Stimulated activated CD4-positive, alpha-beta T cell treated with anti-CD3 and anti-CD28 coated beads, Interleukin-15, amount 100 ng/mL, for 24 hours (primary cell): ENCODE data around the gene RNF113A.
"Not testable (repeated sequence)": the region's sequence is repeated elsewhere in the genome, so short reads cannot be mapped to it uniquely, and the experiment has no call there.

Experiments
- DNase-seq: peaks from one replicate; pipeline ENCODE4 v3.0.0-alpha.2; 2020

RNF113A gene

GRCh38 chrX:119871599-119872395 is at the start of gene RNF113A, which contains the start of gene NDUFA1:
TSS of gene RNF113A (minus strand) at chrX:119871733. CDS start at chrX:119871613, 120 bp downstream.
TSS of gene NDUFA1 (plus strand) at chrX:119871832. CDS start at chrX:119871912, 80 bp downstream.
- peak; percentile 88 for DNase-seq

DNA sequence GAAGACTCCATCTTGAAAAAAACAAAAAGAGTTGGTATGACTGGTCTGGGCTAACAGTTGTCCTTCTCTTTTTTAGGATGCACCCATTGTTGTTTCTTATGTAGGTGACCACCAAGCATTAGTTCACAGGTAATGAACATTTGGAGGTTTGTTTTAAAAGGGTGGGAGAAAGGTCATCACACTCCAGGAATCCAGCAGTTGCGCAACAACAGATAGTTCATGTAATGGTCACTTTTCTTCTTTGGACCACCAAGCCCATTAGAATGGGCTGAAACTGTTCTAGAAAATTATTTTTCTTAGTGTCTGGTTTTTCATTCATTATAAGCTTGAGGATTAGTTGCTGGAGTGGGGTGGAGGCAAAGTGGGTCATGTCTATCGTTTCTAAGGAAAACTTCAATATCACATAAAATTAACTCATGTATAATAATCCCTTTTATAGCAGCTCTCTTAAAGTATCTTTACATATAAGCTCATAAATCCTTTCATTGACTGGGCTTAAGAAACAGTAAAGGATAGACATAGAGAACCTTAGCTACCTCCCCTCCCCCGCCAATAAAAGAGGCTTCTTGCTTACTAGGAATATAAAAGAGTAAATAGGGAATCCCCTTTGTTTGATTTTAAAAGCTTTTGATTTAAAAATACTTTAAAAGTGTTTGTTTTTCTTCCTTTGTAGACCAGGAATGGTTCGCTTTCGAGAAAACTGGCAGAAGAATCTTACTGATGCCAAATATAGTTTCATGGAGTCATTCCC is 48.5 kb upstream of the RNF113A start:
- no peak for DNase-seq

GRCh38 chrX:119917877-119918276 is 46.3 kb upstream of the RNF113A start:
- no peak for DNase-seq

GRCh38 chrX:119916310-119916709 is 44.8 kb upstream of the RNF113A start:
- no peak for DNase-seq

DNA sequence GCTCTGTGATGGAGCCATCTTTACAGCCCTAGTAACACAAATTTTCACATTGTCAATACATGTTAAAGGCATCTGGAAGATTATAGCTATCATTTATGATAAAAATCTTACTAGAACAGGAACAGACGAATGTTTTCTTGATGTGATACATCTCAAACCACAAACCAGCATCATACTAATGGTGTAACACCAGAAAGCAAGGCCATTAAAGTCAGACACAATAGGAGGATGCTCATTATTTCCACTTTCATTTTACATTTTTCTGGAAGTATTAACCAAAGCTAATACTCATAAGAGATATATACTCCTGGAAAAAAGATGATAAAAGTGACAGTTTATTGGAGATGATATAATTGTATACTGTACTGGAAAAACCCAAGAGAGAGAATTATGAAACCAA is 29.4 kb upstream of the RNF113A start:
- no peak for DNase-seq

DNA sequence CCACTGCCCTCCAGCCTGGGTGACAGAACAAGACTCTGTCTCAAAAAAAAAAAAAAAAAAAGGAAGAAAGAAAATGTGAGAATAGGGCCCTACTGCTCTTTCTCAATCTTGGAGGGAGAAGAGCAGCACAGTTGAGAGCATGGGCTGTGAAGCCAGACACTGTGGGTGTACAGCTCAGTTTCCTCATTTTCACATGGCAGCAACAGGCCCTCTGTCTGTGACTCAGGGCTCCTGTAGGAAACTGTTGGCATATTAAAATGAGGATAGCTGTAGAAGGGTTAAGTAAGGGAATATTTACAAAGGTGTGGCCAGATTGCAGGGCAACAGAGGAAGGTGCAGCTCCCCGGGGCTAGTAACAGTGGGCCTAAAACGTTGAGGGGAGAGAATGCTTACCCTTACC is 27.6 kb upstream of the RNF113A start:
- no peak for DNase-seq

DNA sequence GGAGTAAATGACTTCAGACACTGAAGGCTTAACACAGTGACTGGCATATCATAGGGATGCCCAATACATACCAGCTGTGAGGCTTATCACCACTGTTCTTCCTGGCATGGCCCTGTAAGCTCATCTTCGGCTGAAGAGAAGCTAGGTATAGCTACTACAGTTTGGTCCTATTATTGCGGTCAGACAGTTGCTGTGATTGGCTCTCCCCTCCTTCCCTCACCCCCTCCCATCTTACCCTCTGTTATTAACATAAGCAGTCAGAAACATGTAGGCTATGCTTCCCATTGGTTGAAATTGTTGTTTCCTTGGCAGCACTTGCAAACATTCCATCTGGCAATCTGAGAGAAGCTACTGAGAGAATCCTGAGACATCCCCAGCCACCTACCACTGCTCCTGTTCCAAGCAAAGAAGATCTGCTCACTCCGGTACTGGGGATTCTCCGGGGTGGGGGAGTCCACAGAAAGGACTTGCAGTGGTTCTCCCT is 24.4 kb upstream of the RNF113A start, which contains the start of gene AKAP14:
Gene AKAP14, plus strand, starts transcription at position 51 of the 484 bp plus-strand sequence. CDS start 7,331 bp downstream, outside the sequence.
- no peak for DNase-seq

GRCh38 chrX:119891961-119892692 is 20.6 kb upstream of the RNF113A start:
- not testable (repeated sequence) for DNase-seq

DNA sequence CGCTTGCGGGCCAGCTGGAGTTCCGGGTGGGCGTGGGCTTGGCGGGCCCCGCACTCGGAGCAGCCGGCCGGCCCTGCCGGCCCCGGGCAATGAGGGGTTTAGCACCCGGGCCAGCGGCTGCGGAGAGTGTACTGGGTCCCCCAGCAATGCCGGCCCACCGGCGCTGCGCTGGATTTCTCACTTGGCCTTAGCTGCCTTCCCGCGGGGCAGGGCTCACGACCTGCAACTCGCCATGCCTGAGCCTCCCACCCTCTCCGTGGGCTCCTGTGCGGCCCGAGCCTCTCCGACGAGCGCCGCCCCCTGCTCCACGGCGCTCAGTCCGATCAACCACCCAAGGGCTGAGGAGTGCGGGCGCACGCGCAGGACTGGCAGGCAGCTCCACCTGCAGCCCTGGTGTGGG is 19.1 kb upstream of the RNF113A start:
- DNase-seq = not testable (repeated sequence)

DNA sequence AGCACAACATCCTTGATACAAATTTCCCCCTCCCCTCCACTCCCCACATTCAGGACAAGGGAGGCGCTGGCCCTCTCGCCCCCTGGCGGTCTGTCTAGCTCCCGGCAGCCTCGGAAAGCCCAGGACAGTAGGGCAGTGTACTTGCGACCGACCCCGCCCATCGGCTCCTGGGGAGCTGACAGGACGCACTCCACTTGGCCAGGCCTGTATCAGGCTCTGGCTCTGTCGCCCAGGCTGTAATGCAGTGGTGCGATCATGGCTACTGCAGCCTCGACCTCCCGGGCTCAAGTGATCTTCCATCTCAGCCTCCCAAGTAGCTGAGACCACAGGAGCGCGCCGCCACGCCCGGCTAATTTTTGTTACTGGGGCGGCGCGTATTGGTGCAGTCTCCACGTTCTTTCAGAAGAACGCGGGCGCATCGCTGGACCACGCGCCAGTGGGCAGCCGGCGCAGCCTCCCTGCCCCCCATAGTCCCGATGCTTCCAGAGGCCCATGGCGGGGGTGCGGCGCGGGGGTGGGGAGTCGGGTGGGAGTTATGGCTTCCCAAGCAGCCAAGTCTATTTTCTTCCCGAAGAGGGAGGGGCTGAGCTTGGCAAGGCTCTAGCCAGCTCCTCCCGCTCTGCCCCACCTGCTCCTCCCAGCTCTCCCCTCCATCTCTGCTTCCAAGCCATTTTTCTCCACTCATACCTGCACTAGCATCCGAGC is 16.3 kb upstream of the RNF113A start:
- DNase-seq = peak; percentile 76

GRCh38 chrX:119885554-119886428 is 14.3 kb upstream of the RNF113A start:
- no peak for DNase-seq

- DNase-seq = peak; percentile 23
Measured at GRCh38 chrX:119880552-119881437, 9.3 kb upstream of the RNF113A start.

GRCh38 chrX:119880076-119880475 is 8.5 kb upstream of the RNF113A start:
- no peak for DNase-seq

DNA sequence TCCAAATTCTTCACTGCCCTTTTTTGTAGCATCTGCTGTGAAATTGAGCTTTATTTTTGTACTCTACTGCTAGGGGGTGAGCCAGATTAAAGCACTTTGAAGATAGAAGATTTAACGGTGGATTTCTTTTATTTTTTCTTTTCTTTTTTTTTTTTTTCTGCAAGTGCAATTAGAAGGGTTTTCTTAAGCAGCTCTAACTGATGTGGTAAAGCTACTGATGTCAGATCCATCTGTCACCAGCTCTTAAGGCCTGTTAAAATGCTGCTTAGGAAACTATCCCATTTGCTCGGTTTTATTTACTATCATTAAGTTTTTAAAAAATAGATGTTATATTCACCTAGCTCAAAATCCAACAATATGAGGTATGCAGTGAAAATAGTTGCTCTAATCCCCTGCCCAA is 7.2 kb upstream of the RNF113A start:
- DNase-seq = no peak

GRCh38 chrX:119871245-119871598 is 311 bp downstream of the RNF113A start:
- DNase-seq = no peak

DNA sequence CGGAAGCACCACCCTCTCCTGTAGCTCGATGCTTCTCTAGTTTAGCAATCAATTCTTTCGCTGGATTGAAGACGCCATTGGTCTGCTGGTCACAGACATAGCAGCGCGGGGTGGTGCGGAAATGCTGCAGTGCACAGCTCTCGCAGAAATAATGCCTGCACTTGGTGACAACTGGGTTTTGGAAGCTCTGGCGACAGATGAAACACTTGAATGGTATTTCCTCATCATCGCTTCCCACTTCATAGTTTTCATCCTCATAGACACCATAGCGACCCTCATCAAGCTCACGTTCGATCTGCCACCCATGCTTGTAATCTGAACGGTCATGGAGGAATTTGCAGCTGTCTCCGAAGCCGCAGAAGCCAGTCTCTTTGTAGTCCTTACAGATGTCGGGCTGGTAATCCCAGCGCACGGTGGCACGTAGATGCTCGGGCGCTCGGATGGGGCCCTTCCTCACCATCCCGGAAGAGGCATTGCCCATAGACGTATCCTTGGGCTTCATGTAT is 854 bp downstream of the RNF113A start:
- peak; percentile 40 for DNase-seq

- DNase-seq = no peak
Measured at GRCh38 chrX:119853444-119853843, 18.1 kb downstream of the RNF113A start.

GRCh38 chrX:119852382-119853353 is 18.9 kb downstream of the RNF113A start, which contains the start of gene UPF3B:
TSS of gene UPF3B (minus strand) at chrX:119852963. CDS start at chrX:119852928, 35 bp downstream.
- peak; percentile 96 for DNase-seq

DNA sequence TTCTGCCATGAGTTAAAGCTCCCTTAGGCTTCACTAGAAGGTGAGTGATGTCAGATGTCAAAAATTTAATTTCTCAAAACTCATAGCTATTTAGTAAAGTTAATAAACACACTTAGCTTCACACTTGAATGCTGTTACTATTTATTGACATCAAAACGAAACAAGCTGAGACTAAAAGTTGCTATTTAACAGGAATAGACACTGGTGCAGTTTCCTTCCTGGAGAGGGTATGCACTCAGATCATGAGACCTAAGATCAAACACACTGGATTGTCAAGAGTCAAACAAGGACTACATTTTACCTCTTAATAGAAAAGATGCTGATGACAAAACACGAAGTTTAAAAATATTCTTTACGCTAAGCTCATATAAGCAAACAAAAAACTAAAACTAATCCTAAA is 37.6 kb downstream of the RNF113A start:
- no peak for DNase-seq
